Stimulated activated CD4-positive, alpha-beta T cell treated with anti-CD3 and anti-CD28 coated beads, Interleukin-12 subunit alpha, Interleukin-12 subunit beta, amount 100 ng/mL, for 24 hours (primary cell): ENCODE measurements around the gene LRCH4.

Source experiments
- DNase-seq, 2 experiments: peaks; one replicate each; pipeline ENCODE4 v3.0.0-alpha.2; 2020; ENCODE audit warnings: low read depth in 2 of 2

Gene LRCH4

GRCh38 chr7:100604976-100605911 lies 19.3 kb upstream of the LRCH4 start:
- DNase-seq: peak in 1 of 2 experiments; percentile 46

DNA sequence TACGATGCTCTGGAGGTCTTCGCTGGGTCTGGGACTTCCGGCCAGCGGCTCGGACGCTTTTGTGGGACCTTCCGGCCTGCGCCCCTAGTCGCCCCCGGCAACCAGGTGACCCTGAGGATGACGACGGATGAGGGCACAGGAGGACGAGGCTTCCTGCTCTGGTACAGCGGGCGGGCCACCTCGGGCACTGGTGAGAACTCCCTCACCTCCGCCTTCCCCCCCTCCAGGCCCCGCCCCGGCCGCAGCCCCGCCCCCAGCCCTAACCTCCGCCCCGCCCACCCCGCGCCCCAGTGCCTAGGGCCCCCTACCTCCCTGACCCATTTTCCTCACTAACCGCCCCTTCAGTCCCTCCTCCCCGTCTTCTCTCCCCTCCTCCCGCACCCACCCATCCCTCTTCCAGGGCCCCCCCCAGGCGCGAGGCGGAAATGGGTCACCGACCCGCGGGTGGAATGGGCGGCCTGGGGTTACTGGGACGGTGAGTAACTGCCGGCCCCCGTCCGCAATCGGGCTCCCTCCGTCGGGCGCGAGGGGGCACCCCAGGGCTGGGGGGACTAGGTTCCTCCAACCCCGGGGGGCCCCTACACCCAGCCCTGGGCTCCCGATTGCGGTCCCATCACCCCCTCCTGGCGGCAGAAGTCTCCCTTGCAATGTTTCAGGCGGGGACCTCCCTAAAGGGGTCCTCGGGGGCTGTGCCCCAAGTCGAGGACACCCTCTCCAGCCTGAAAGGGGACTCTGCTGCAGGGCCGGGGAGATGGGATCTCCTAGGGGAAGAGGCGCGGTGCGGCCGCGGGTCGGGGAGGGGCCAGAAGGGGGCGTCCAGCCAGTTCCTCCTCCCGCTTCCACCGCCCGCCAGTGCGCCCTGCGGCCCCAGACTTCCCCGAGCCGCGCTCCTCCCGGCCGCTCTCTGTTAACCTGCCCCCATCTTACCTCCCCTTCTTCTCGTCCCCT lies 18.4 kb upstream of the LRCH4 start:
- peak in 1 of 2 experiments; percentile 63 for DNase-seq

- no peak for DNase-seq
These were observed 17.7 kb upstream of the LRCH4 start for GRCh38 chr7:100603726-100604027.

- DNase-seq: no peak
These were observed 17.2 kb upstream of the LRCH4 start for GRCh38 chr7:100602889-100603725.

- no peak for DNase-seq
These were observed 14.8 kb upstream of the LRCH4 start for GRCh38 chr7:100600730-100601038.

DNA sequence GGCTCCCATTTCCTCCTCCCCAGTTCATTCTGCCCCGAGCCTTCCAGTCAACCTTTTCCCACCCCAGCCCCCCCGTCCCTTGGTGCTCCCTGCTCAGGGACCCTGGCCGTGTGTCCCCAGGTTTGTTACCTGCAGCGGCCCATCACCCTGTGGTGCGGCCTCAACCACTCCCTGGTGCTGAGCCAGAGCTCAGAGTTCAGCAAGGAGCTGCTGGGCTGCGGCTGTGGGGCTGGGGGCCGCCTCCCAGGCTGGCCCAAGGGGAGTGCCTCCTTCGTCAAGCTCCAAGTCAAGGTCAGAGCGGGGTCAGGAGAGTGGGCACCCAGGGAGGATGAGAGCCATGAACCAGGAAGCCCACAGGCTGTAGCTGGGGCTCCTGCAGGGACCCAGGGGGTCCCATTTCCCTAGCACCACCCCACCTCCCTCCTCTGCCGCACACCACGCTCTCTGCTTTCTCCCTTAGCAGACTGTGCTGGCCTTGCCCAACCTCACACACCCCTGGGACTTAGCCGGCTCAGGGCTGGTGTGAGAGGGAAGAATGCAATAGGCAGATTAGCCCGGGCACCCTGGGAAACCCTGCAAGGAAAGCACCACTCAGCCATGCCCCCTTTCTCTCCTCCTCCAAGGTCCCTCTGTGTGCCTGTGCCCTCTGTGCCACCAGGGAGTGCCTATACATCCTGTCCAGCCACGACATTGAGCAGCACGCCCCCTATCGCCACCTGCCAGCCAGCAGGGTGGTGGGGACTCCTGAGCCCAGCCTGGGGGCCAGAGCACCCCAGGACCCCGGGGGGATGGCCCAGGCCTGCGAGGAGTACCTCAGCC lies 14.2 kb upstream of the LRCH4 start:
- no peak for DNase-seq

DNA sequence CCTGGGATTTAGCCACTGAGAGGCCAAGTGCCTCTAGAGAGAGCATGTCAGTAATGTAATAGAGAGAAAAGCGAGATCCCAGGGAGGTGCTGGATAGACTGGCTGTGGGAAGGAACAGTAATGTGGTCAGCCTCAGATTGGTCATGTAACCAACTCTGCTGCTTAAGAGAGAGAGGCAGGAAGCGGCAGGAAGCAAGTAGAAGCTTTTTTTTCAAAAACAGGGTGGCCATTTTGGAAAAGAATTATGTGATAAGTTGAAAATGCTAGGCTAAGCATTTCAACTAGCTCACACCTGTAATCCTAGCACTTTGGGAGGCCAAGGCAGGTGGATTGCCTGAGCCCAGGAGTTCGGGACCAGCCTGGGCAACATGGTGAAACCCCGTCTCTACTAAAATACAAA lies 12.5 kb upstream of the LRCH4 start:
- no peak for DNase-seq

- no peak for DNase-seq
These were observed 9.3 kb upstream of the LRCH4 start for GRCh38 chr7:100595188-100595587.

- no peak for DNase-seq
These were observed 5.7 kb upstream of the LRCH4 start for GRCh38 chr7:100591596-100591995.

- no peak for DNase-seq
These were observed 4.3 kb upstream of the LRCH4 start for GRCh38 chr7:100590077-100590737.

- DNase-seq: no peak
These were observed 3.5 kb upstream of the LRCH4 start for GRCh38 chr7:100589341-100589947.

DNA sequence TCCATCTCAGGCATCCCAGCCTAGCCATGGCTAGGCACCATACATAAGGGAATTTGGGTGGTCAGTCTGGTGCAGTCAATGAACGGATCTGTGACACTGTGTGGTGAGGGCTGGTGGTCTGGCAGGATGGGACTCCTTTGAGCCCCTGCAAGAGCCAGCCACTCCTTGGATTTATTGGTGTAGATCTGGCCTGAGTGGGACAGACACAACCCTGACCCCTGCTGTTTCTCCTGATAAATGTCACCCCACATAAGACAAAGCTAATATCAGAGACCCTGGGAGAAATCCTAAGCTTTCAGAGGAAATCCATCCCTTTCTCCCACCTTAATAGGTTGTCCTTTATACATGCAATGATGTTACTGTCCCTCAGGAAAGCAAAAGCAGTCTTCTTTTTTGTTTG lies 2.5 kb upstream of the LRCH4 start:
- no peak for DNase-seq

- DNase-seq: peak; percentile 99
These were observed 517 bp upstream of the LRCH4 start, which contains the start of gene FBXO24 for GRCh38 chr7:100586266-100587025. TSS of gene FBXO24 (plus strand) at chr7:100586328. CDS start at chr7:100586626, 298 bp downstream.

GRCh38 chr7:100584683-100585510 lies 1.0 kb downstream of the LRCH4 start:
- DNase-seq: no peak

- no peak for DNase-seq
These were observed 1.8 kb downstream of the LRCH4 start for GRCh38 chr7:100584054-100584682.

GRCh38 chr7:100583132-100584053 lies 2.5 kb downstream of the LRCH4 start:
- peak; percentile 45 to 72 for DNase-seq

DNA sequence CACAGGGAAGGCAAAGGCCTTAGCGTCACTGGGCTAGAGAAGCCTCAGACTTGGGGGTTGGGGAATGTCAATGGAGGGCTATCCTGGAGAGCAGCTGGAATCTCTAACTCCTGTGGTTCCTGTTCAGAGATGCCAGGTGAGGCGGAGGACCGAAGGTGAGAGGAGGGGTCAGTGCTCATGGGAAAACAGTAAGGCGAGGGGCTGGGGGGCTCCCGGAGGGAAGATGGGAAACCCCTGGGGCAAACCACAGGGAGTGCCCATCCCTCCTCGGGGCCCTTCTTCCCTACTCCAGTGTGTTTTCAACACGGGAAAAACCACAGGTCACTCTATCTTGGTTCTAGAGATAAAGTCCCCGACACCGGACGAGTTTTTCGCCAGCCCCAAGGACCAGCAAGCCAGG lies 3.3 kb downstream of the LRCH4 start:
- DNase-seq: no peak
